Fibroblast of villous mesenchyme (primary cell): Measurements from ENCODE around the gene METTL24. TPM values are rescaled to one million over a fixed set of nuclear protein-coding genes. Genes with fewer than 3 reads are reported as not detected.
A peak's percentile ranks its signal among the peaks of the same experiment; 100 is the strongest.
"Not testable (repeated sequence)": the region's sequence is repeated elsewhere in the genome, so short reads cannot be mapped to it uniquely, and the experiment has no call there.

Source experiments
- DNase-seq: peaks from one replicate; pipeline ENCODE4 v3.0.0-alpha.2; 2010; ENCODE audit warnings: low read depth
- H3K4me3 ChIP-seq: 2 replicates; pipeline ENCODE4 v1.5.1; 2011; ENCODE audit warnings: low read depth, mild to moderate bottlenecking, low read length
- total RNA-seq: library from RNA; depleted of rRNA; stranded (reverse); fragments of >200 nt; gene quantifications from 2 replicates; pipeline ENCODE4 v1.2.3, GENCODE V29; 2012
- TF ChIP-seq, protein P1 (sequence below): IDR thresholded peaks from 2 replicates; pipeline ENCODE4 v1.5.1; 2012; ENCODE audit warnings: low read depth, mild to moderate bottlenecking, low read length; ENCODE audit not compliant: insufficient read depth

The METTL24 gene
- total RNA-seq, 1 donor: not detected

GRCh38 chr6:110250838-110251237, 107.3 kb downstream of the METTL24 start:
- no peak overlapping the region for H3K4me3 ChIP-seq
- DNase-seq: no peak
- TF ChIP-seq, protein P1, sequence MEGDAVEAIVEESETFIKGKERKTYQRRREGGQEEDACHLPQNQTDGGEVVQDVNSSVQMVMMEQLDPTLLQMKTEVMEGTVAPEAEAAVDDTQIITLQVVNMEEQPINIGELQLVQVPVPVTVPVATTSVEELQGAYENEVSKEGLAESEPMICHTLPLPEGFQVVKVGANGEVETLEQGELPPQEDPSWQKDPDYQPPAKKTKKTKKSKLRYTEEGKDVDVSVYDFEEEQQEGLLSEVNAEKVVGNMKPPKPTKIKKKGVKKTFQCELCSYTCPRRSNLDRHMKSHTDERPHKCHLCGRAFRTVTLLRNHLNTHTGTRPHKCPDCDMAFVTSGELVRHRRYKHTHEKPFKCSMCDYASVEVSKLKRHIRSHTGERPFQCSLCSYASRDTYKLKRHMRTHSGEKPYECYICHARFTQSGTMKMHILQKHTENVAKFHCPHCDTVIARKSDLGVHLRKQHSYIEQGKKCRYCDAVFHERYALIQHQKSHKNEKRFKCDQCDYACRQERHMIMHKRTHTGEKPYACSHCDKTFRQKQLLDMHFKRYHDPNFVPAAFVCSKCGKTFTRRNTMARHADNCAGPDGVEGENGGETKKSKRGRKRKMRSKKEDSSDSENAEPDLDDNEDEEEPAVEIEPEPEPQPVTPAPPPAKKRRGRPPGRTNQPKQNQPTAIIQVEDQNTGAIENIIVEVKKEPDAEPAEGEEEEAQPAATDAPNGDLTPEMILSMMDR: peak; percentile 9

GRCh38 chr6:110250058-110250457, 108.1 kb downstream of the METTL24 start:
- TF ChIP-seq, protein P1: no peak
- H3K4me3 ChIP-seq: no peak overlapping the region
- DNase-seq: no peak

- H3K4me3 ChIP-seq: no peak overlapping the region
- no peak for DNase-seq
- TF ChIP-seq, protein P1: no peak
Observed at GRCh38 chr6:110246900-110247546, 111.1 kb downstream of the METTL24 start.

GRCh38 chr6:110246378-110246777, 111.8 kb downstream of the METTL24 start:
- no peak for DNase-seq
- TF ChIP-seq, protein P1: no peak
- no peak overlapping the region for H3K4me3 ChIP-seq

DNA sequence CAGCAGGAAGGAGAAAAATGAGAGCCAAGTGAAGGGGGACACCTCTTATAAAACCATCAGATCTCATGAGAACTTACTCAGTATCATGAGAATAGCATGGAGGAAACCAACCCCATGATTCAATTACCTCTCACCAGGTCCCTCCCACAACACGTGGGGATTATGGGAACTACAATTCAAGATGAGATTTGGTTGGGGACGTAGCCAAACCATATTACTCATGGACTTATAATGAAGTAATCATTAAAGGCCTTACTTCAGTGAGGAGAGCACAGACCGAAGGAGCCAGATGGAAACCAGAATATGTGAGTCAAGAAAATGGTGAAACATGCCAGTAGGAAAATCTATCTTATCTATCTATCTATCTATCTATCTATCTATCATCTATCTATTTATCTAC, 113.5 kb downstream of the METTL24 start:
- H3K4me3 ChIP-seq, DNase-seq: not testable (repeated sequence)

GRCh38 chr6:110239526-110240274, 118.4 kb downstream of the METTL24 start:
- TF ChIP-seq, protein P1: no peak
- H3K4me3 ChIP-seq: no peak overlapping the region

GRCh38 chr6:110236007-110236406, 122.1 kb downstream of the METTL24 start:
- H3K4me3 ChIP-seq, DNase-seq: not testable (repeated sequence)

More at GRCh38 chr6:110239526-110240274, 118.4 kb downstream of the METTL24 start:
- no peak for DNase-seq

DNA sequence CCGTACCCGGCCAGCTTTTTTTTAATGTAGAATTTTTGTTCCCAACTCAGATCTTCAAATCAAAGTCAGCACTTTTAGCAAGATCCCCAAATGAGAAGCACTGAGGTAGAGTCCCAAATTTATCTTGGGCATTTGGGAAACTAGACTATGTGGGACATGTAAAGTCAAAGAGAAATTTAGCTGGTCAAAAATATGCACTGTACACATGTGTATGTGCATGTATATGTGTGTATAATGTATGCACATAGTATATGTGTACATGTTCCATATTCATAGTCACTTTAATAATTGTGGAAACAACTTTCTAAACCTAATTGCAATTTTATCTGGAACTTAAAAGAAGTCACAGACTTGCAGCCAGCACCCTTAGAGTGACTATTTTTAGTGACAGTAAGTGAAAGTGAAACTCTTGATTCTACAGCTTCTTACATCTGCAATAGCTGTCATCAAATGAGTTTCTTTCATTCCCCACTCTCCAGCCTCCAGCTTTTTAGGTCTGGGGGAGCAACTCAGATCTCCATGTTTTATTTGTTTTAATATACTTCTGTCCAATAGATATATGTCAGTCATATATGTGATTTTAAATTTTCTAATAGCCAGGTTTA, 124.3 kb downstream of the METTL24 start:
- DNase-seq: peak; percentile 58
- H3K4me3 ChIP-seq: no peak overlapping the region
- TF ChIP-seq, protein P1: no peak
